H1 (cell line): Measurements from ENCODE around the gene MAGEA1. TPM values are rescaled to one million over a fixed set of nuclear protein-coding genes. Genes with fewer than 3 reads are reported as not detected.

Experiments used
- EZH2 ChIP-seq: fragments of 200-600 bp; sonication (generic); IDR thresholded peaks from 2 replicates; pipeline ENCODE4 v1.7.1; 2012; ENCODE audit warnings: low read depth, mild to moderate bottlenecking, moderate library complexity, low read length, inconsistent platforms; ENCODE audit not compliant: severe bottlenecking
- HDAC6 ChIP-seq: IDR thresholded peaks from one replicate; pipeline ENCODE4 v1.7.1; 2012; ENCODE audit warnings: low read depth, mild to moderate bottlenecking, inconsistent platforms, low read length, moderate library complexity
- YY1 ChIP-seq: IDR thresholded peaks from 2 replicates; pipeline ENCODE4 v1.6.1; 2011; ENCODE audit warnings: low read depth, mild to moderate bottlenecking, low read length
- polyA plus RNA-seq, 7 experiments: library from polyadenylated mRNA; depleted of rRNA in 3 of 7; stranded (reverse) in 5 of 7; unstranded in 2 of 7; fragments of >200 nt in 5 of 7; fragments of 200-250 nt in 2 of 7; gene quantifications; 1 replicate in 5 of 7; 2 replicates in 1 of 7; 4 replicates in 1 of 7; pipeline versions ENCODE4 v1.2.1 to v1.2.3, GENCODE V29; 2011 to 2013; ENCODE audit warnings: missing spikeins in 2 of 7, mixed read lengths in 2 of 7
- total RNA-seq: library from RNA; stranded (reverse); fragmentation: NEBNext Ultra II Directional; extraction: Animal tissue kit (Norgen Biotek cat#: 25700); gene quantifications from 2 replicates; pipeline ENCODE4 v1.2.1, GENCODE V29; 2021

MAGEA1 gene
- total and polyA plus RNA-seq, 2 of the 8 experiments (the other 6 are each of a cell fraction or from before 2014, with no cell fraction given), result not detected

- TF ChIP-seq YY1, result no peak
- no peak for TF ChIP-seq HDAC6
- no peak for TF ChIP-seq EZH2
These were observed 17.1 kb upstream of the MAGEA1 start (continued) for GRCh38 chrX:153161952-153162351.
